ENCODE results near the gene PRELP. TPM values are rescaled to one million over a fixed set of nuclear protein-coding genes. Genes with fewer than 3 reads are reported as not detected.

The PRELP gene
- total RNA-seq, 1 donor from 2014 or later: not detected

Other genes with a start within 250 kb of the PRELP start
- 0.18 and 0.41 TPM in 2 replicates for gene CHIT1, start 246.1 kb upstream of the PRELP start, total RNA-seq
- gene BTG2, start 170.3 kb upstream of the PRELP start, total RNA-seq: 66.1 and 68.9 TPM in 2 replicates
- gene FMOD, start 124.7 kb upstream of the PRELP start, total RNA-seq: 0.07 TPM in 1 of 2 replicates, not detected in the other
- gene OPTC, start 18.3 kb downstream of the PRELP start, total RNA-seq: not detected in 2 replicates
- gene ATP2B4, start 151.0 kb downstream of the PRELP start, total RNA-seq: 90.0 and 95.6 TPM in 2 replicates

All from T-helper 2 cell treated with Interferon-gamma antibody and Interleukin-4, amounts not matched to agents 100 ng/mL and 5 ng/mL, for 36 hours (primary cell).